ENCODE measurements around the gene PTTG1IP2.

PTTG1IP2 gene

GRCh38 chr7:90453259-90453891, 16.1 kb upstream of the PTTG1IP2 start:
- TF ChIP-seq TAF1 (IDR thresholded peaks at IDR 0.05; ENCODE audit: low read depth) (no peak), CEBPB (IDR thresholded peaks at IDR 0.05) (no peak), TCF12 (IDR thresholded peaks at IDR 0.05; ENCODE audit: low read depth) (no peak), TEAD4 (IDR thresholded peaks at IDR 0.05) (no peak), ZBTB7A (IDR thresholded peaks at IDR 0.05; ENCODE audit: low read depth) (no peak), YY1 (IDR thresholded peaks at IDR 0.05; ENCODE audit: low read depth) (no peak), FOXM1 (IDR thresholded peaks at IDR 0.05; ENCODE audit: borderline replicate concordance, low read depth) (no peak), NFIC (IDR thresholded peaks at IDR 0.05) (no peak), RAD21 (IDR thresholded peaks at IDR 0.05; ENCODE audit: low read depth) (no peak), CREB1 (IDR thresholded peaks at IDR 0.05; ENCODE audit: low read depth) (no peak), EP300 (IDR thresholded peaks at IDR 0.05; ENCODE audit: borderline replicate concordance) (no peak), EGR1 (IDR thresholded peaks at IDR 0.05) (no peak)
- TF ChIP-seq, protein P1, sequence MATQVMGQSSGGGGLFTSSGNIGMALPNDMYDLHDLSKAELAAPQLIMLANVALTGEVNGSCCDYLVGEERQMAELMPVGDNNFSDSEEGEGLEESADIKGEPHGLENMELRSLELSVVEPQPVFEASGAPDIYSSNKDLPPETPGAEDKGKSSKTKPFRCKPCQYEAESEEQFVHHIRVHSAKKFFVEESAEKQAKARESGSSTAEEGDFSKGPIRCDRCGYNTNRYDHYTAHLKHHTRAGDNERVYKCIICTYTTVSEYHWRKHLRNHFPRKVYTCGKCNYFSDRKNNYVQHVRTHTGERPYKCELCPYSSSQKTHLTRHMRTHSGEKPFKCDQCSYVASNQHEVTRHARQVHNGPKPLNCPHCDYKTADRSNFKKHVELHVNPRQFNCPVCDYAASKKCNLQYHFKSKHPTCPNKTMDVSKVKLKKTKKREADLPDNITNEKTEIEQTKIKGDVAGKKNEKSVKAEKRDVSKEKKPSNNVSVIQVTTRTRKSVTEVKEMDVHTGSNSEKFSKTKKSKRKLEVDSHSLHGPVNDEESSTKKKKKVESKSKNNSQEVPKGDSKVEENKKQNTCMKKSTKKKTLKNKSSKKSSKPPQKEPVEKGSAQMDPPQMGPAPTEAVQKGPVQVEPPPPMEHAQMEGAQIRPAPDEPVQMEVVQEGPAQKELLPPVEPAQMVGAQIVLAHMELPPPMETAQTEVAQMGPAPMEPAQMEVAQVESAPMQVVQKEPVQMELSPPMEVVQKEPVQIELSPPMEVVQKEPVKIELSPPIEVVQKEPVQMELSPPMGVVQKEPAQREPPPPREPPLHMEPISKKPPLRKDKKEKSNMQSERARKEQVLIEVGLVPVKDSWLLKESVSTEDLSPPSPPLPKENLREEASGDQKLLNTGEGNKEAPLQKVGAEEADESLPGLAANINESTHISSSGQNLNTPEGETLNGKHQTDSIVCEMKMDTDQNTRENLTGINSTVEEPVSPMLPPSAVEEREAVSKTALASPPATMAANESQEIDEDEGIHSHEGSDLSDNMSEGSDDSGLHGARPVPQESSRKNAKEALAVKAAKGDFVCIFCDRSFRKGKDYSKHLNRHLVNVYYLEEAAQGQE (IDR thresholded peaks at IDR 0.05; ENCODE audit: low read depth) = no peak
- TF ChIP-seq, protein P2, sequence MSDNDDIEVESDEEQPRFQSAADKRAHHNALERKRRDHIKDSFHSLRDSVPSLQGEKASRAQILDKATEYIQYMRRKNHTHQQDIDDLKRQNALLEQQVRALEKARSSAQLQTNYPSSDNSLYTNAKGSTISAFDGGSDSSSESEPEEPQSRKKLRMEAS (IDR thresholded peaks at IDR 0.05) = no peak
- TF ChIP-seq, protein P3, sequence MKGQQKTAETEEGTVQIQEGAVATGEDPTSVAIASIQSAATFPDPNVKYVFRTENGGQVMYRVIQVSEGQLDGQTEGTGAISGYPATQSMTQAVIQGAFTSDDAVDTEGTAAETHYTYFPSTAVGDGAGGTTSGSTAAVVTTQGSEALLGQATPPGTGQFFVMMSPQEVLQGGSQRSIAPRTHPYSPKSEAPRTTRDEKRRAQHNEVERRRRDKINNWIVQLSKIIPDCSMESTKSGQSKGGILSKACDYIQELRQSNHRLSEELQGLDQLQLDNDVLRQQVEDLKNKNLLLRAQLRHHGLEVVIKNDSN (IDR thresholded peaks at IDR 0.05) = no peak

DNA sequence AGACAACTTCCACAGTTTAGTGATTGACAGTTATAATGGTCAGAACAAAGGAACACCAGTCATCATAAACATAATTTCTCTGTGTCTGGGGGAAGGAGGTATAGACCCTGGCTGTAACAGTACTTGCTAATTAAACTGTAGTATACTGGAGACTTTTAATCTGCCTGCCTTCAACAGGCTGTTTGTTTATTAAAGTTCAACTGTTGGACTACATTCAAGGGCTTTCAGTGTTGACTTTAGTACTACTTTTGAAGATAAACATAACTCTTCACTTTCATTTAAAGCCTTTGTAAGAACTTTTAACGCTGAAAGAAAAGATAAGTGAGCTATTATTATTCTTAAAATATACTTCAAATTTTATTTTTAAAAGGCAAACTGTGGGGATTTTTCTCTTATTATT, 15.5 kb upstream of the PTTG1IP2 start:
- TF ChIP-seq, protein P2 (IDR thresholded peaks at IDR 0.05) = no peak
- TF ChIP-seq, protein P1 (IDR thresholded peaks at IDR 0.05; ENCODE audit: low read depth) = no peak
- no peak for TF ChIP-seq NFIC (IDR thresholded peaks at IDR 0.05)
- no peak for TF ChIP-seq CEBPB (IDR thresholded peaks at IDR 0.05)
- no peak for TF ChIP-seq FOXM1 (IDR thresholded peaks at IDR 0.05; ENCODE audit: borderline replicate concordance, low read depth)
- no peak for TF ChIP-seq TCF12 (IDR thresholded peaks at IDR 0.05; ENCODE audit: low read depth)
- TF ChIP-seq TEAD4 (IDR thresholded peaks at IDR 0.05) = no peak
- TF ChIP-seq TAF1 (IDR thresholded peaks at IDR 0.05; ENCODE audit: low read depth) = no peak
- no peak for TF ChIP-seq CREB1 (IDR thresholded peaks at IDR 0.05; ENCODE audit: low read depth)
- TF ChIP-seq, protein P3 (IDR thresholded peaks at IDR 0.05) = no peak
- TF ChIP-seq RAD21 (IDR thresholded peaks at IDR 0.05; ENCODE audit: low read depth) = no peak
- no peak for TF ChIP-seq ZBTB7A (IDR thresholded peaks at IDR 0.05; ENCODE audit: low read depth)
- TF ChIP-seq EGR1 (IDR thresholded peaks at IDR 0.05) = no peak
- no peak for TF ChIP-seq EP300 (IDR thresholded peaks at IDR 0.05; ENCODE audit: borderline replicate concordance)

GRCh38 chr7:90455163-90456030, 14.0 kb upstream of the PTTG1IP2 start:
- TF ChIP-seq TEAD4 (IDR thresholded peaks at IDR 0.05) (no peak), CEBPB (IDR thresholded peaks at IDR 0.05) (no peak), EGR1 (IDR thresholded peaks at IDR 0.05) (no peak), RAD21 (IDR thresholded peaks at IDR 0.05; ENCODE audit: low read depth) (peak; percentile 74), ZBTB7A (IDR thresholded peaks at IDR 0.05; ENCODE audit: low read depth) (no peak), CREB1 (IDR thresholded peaks at IDR 0.05; ENCODE audit: low read depth) (no peak)

DNA sequence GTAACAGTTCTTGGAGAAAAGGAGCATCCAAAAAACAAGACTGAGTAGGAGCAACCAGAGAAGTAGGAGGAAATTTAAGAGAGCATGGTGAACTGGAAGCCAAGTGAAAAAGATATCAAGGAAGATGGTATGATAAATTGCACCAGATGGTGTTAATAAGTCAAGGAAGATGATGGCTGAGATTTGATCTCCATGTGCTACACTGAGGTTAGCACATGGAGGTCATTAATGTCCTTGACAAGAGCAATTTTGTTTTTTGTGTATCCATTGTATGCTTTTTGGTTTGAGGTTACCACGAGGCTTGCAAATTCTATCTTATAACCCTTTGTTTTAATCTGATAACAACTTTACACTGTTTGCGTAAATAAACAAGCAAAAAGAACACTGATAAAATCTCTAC, 11.3 kb upstream of the PTTG1IP2 start:
- TF ChIP-seq ZBTB7A (IDR thresholded peaks at IDR 0.05; ENCODE audit: low read depth) (no peak), EGR1 (IDR thresholded peaks at IDR 0.05) (no peak), CEBPB (IDR thresholded peaks at IDR 0.05) (no peak), FOXM1 (IDR thresholded peaks at IDR 0.05; ENCODE audit: borderline replicate concordance, low read depth) (no peak), TEAD4 (IDR thresholded peaks at IDR 0.05) (no peak), EP300 (IDR thresholded peaks at IDR 0.05; ENCODE audit: borderline replicate concordance) (no peak), YY1 (IDR thresholded peaks at IDR 0.05; ENCODE audit: low read depth) (no peak), NFIC (IDR thresholded peaks at IDR 0.05) (no peak), TAF1 (IDR thresholded peaks at IDR 0.05; ENCODE audit: low read depth) (no peak), CREB1 (IDR thresholded peaks at IDR 0.05; ENCODE audit: low read depth) (no peak), TCF12 (IDR thresholded peaks at IDR 0.05; ENCODE audit: low read depth) (no peak), RAD21 (IDR thresholded peaks at IDR 0.05; ENCODE audit: low read depth) (no peak)
- TF ChIP-seq, protein P3 (IDR thresholded peaks at IDR 0.05) = no peak
- TF ChIP-seq, protein P1 (IDR thresholded peaks at IDR 0.05; ENCODE audit: low read depth) = no peak
- TF ChIP-seq, protein P2 (IDR thresholded peaks at IDR 0.05) = no peak
